Right lobe of liver (tissue), 6 donors: Measurements from ENCODE around the gene IRF2. TPM values are rescaled to one million over a fixed set of nuclear protein-coding genes. Genes with fewer than 3 reads are reported as not detected.

ENCODE experiments used
- ATAC-seq, 4 donors: fragments of 200-7000 bp; cut with Tn5 transposase; one replicate each; pipeline ENCODE4 v1.9.1; 2020; ENCODE audit warnings: mild to moderate bottlenecking in 4 of 4, moderate library complexity in 4 of 4
- DNase-seq, 3 donors: peaks; one replicate each; pipeline ENCODE4 v3.0.0-alpha.2; 2020
- H3K27ac ChIP-seq, 3 donors: fragments of 200-600 bp; one replicate each; pipeline ENCODE4 v1.8.0; 2022
- H3K27me3 ChIP-seq, 2 donors: fragments of 200-600 bp; one replicate each; pipeline ENCODE4 v1.8.0; 2022
- H3K36me3 ChIP-seq, 4 donors: fragments of 200-600 bp; sonication (generic) in 1 of 4; one replicate each; pipeline versions ENCODE4 v1.5.1 to v1.8.0; 2017 to 2022; ENCODE audit warnings: control low read depth in 1 of 4
- H3K4me1 ChIP-seq, 4 donors: fragments of 200-600 bp; sonication (generic) in 1 of 4; one replicate each; pipeline versions ENCODE4 v1.5.1 to v1.8.0; 2017 to 2022; ENCODE audit warnings: control low read depth in 1 of 4
- H3K4me3 ChIP-seq, 3 donors: fragments of 200-600 bp; one replicate each; pipeline ENCODE4 v1.8.0; 2022
- H3K9me3 ChIP-seq, 4 donors: fragments of 200-600 bp; sonication (generic) in 1 of 4; one replicate each; pipeline versions ENCODE4 v1.5.1 to v1.8.0; 2017 to 2022; ENCODE audit warnings: control low read depth in 1 of 4
- CTCF ChIP-seq, 4 donors: fragments of 200-600 bp in 3 of 4; fragments of 450-650 bp in 1 of 4; IDR thresholded peaks; one replicate each; pipeline versions ENCODE4 v1.5.1 to v1.8.0; 2016 to 2022; ENCODE audit warnings: antibody characterized with exemption in 4 of 4, mild to moderate bottlenecking in 2 of 4
- POLR2A ChIP-seq: fragments of 450-650 bp; IDR thresholded peaks from one replicate; pipeline ENCODE4 v1.6.1; 2017; ENCODE audit warnings: antibody characterized with exemption, mild to moderate bottlenecking
- WGBS: methylation state at CpG from one replicate; pipeline ENCODE4 v1.1.6; 2018; ENCODE audit warnings: low coverage, low lambda C conversion rate; ENCODE audit not compliant: insufficient coverage; ENCODE audit errors: missing lambda C conversion rate; 5-methylcytosine and 5-hydroxymethylcytosine counted together
- intact Hi-C, 2 donors: fragments of 100-400 bp; cut with DNase I; formaldehyde crosslinking; loops; one replicate each; pipeline versions ENCODE4 v1.11.2 to v1.14.1; 2022
- total RNA-seq, 6 experiments: library from RNA; depleted of rRNA in 2 of 6; stranded (reverse); fragments of >200 nt in 2 of 6; fragmentation: NEBNext Ultra II Directional in 3 of 6; extraction: Animal tissue kit (Norgen Biotek cat#: 25700) in 3 of 6; gene quantifications; one replicate each; pipeline versions ENCODE4 v1.1.0 to v1.2.4, GENCODE V29; 2016 to 2023
- donor health status: DM: no; HTN: yes; CAD: no.
- donor health status: DM: no; HTN: no; CAD: no.
- donor health status: DM: no; HTN: no; CAD: no.
- donor health status: DM: no; HTN: yes; CAD: no.
- donor health status: DM: no; HTN: yes; CAD: no.

The IRF2 gene
- total RNA-seq, 6 experiments from 2014 or later = 16.9 to 29.0 (median 21.3) TPM

GRCh38 chr4:184406958-184407391 is 67.4 kb downstream of the IRF2 start:
- WGBS = 62% methylated on average over 6 of the region's 6 CpGs
- intact Hi-C loops = no loop called here
- H3K9me3 ChIP-seq = no peaks in the 10 kb centered on the region
- no peaks in the 10 kb centered on the region for H3K27me3 ChIP-seq
- H3K4me1 ChIP-seq = no peaks in the 10 kb centered on the region
- DNase-seq (no peak), ATAC-seq (peak in 2 of 4 donors; percentile 35 to 53)
- TF ChIP-seq CTCF (IDR thresholded peaks at IDR 0.05) (no peak), POLR2A (no peak)
- H3K27ac ChIP-seq = no peak overlapping the region
- no peak overlapping the region for H3K4me3 ChIP-seq
- peaks cover 5 to 57% (median 13%) of the 10 kb centered on the region in 4 donors for H3K36me3 ChIP-seq

GRCh38 chr4:184404047-184404446 is 70.3 kb downstream of the IRF2 start:
- H3K36me3 ChIP-seq = peaks cover 5 to 55% (median 13%) of the 10 kb centered on the region in 4 donors

GRCh38 chr4:184403384-184403781 is 71.0 kb downstream of the IRF2 start:
- H3K4me1 ChIP-seq = peaks cover 0 to 12% (median 0%) of the 10 kb centered on the region in 4 donors
- H3K9me3 ChIP-seq = no peaks in the 10 kb centered on the region
- 45% methylated on average over 1 of the region's 1 CpG for WGBS
- H3K27ac ChIP-seq = no peak overlapping the region
- no peaks in the 10 kb centered on the region for H3K27me3 ChIP-seq
- H3K36me3 ChIP-seq = peaks cover 5 to 54% (median 15%) of the 10 kb centered on the region in 4 donors
- ATAC-seq (no peak), DNase-seq (no peak)
- H3K4me3 ChIP-seq = no peak overlapping the region
- TF ChIP-seq POLR2A (no peak), CTCF (IDR thresholded peaks at IDR 0.05) (no peak)
- intact Hi-C loops = no loop called here

More at GRCh38 chr4:184404047-184404446, 70.3 kb downstream of the IRF2 start:
- no peak for TF ChIP-seq POLR2A
- TF ChIP-seq CTCF (IDR thresholded peaks at IDR 0.05) = no peak
- H3K27me3 ChIP-seq = no peaks in the 10 kb centered on the region
- ATAC-seq (no peak), DNase-seq (no peak)
- intact Hi-C loops = no loop called here
- H3K27ac ChIP-seq = no peak overlapping the region
- no peaks in the 10 kb centered on the region for H3K9me3 ChIP-seq
- no peak overlapping the region for H3K4me3 ChIP-seq
- H3K4me1 ChIP-seq = peaks cover 0 to 12% (median 0%) of the 10 kb centered on the region in 4 donors

- peaks cover 5 to 54% (median 13%) of the 10 kb centered on the region in 4 donors for H3K36me3 ChIP-seq
- no peaks in the 10 kb centered on the region for H3K9me3 ChIP-seq
- H3K4me1 ChIP-seq = peaks cover 0 to 12% (median 0%) of the 10 kb centered on the region in 4 donors
- intact Hi-C loops = no loop called here
- no peaks in the 10 kb centered on the region for H3K27me3 ChIP-seq
- WGBS = 83% methylated on average over 13 of the region's 14 CpGs
- TF ChIP-seq POLR2A (no peak), CTCF (IDR thresholded peaks at IDR 0.05) (no peak)
- H3K4me3 ChIP-seq = no peak overlapping the region
- DNase-seq (no peak), ATAC-seq (no peak)
- H3K27ac ChIP-seq = no peak overlapping the region
These were observed 71.5 kb downstream of the IRF2 start for GRCh38 chr4:184402740-184403383.
